H1 (cell line): ENCODE data around the gene HRH2. TPM values are rescaled to one million over a fixed set of nuclear protein-coding genes. Genes with fewer than 3 reads are reported as not detected.

Source experiments
- CTCF ChIA-PET: fragments of 300-600 bp; sonication (Branson Sonifier 250); formaldehyde crosslinking; loops from one replicate; lab custom pipeline; 2021; ENCODE audit not compliant: partially characterized antibody; lab: Charles Lee
- POLR2A ChIA-PET: fragments of 300-600 bp; sonication (Branson Sonifier 250); formaldehyde crosslinking; loops from one replicate; lab custom pipeline; 2021; ENCODE audit warnings: inconsistent platforms; ENCODE audit not compliant: partially characterized antibody; lab: Charles Lee
- DNase-seq, 2 experiments: peaks; one replicate each; pipeline versions ENCODE4 v3.0.0 to v3.0.0-alpha.2; 2010 to 2022; ENCODE audit warnings: low spot score in 2 of 2, low read depth in 1 of 2, mixed read lengths in 1 of 2
- FAIRE-seq: peaks from 2 replicates; lab custom pipeline; 2011; peaks lifted over from hg19 to GRCh38; lab: Jason Lieb, UNC
- H2AFZ ChIP-seq: 2 replicates; pipeline ENCODE4 v1.8.1; 2012; ENCODE audit warnings: low read length, inconsistent platforms
- H2AK5ac ChIP-seq: 2 replicates; pipeline ENCODE4 v1.6.1; 2013; ENCODE audit warnings: low read depth, low read length
- H2BK120ac ChIP-seq: replicated peaks from 2 replicates; pipeline ENCODE3; 2013; ENCODE audit warnings: low read depth, low read length, inconsistent platforms
- H2BK12ac ChIP-seq: 2 replicates; pipeline ENCODE4 v1.6.1; 2013; ENCODE audit warnings: low read depth, low read length
- H2BK15ac ChIP-seq: 2 replicates; pipeline ENCODE4 v1.6.1; 2013; ENCODE audit warnings: low read length
- H2BK20ac ChIP-seq: 2 replicates; pipeline ENCODE4 v1.6.1; 2013; ENCODE audit warnings: low read length
- H2BK5ac ChIP-seq: 2 replicates; pipeline ENCODE4 v1.6.1; 2013; ENCODE audit warnings: low read depth, low read length
- H3K14ac ChIP-seq: 2 replicates; pipeline ENCODE4 v1.6.1; 2013; ENCODE audit warnings: inconsistent platforms; ENCODE audit not compliant: insufficient read length
- H3K18ac ChIP-seq: 2 replicates; pipeline ENCODE4 v1.6.1; 2013; ENCODE audit warnings: low read length; ENCODE audit errors: extremely low read depth
- H3K23ac ChIP-seq: 2 replicates; pipeline ENCODE4 v1.6.1; 2013; ENCODE audit warnings: inconsistent platforms; ENCODE audit not compliant: insufficient read length
- H3K23me2 ChIP-seq: 2 replicates; pipeline ENCODE4 v1.6.1; 2013; ENCODE audit warnings: low read depth, low read length
- H3K27ac ChIP-seq: 2 replicates; pipeline ENCODE4 v1.6.1; 2011; ENCODE audit warnings: low read depth, low read length, inconsistent platforms
- H3K27me3 ChIP-seq, 4 experiments: replicated peaks in 1 of 4; 1 replicate in 1 of 4; 2 replicates in 3 of 4; pipeline versions ENCODE4 v1.6.1 to v1.8.1; 2011 to 2013; ENCODE audit warnings: low read length in 3 of 4, mild to moderate bottlenecking in 3 of 4, inconsistent platforms in 2 of 4, mixed read lengths in 2 of 4, moderate library complexity in 1 of 4; ENCODE audit not compliant: control insufficient read depth in 3 of 4, insufficient read depth in 3 of 4; ENCODE audit errors: extremely low read depth in 1 of 4
- H3K36me3 ChIP-seq, 4 experiments: 2 replicates each; pipeline versions ENCODE4 v1.6.1 to v1.8.1; 2011 to 2013; ENCODE audit warnings: mild to moderate bottlenecking in 4 of 4, low read length in 3 of 4, moderate library complexity in 2 of 4, control low read depth in 1 of 4, inconsistent platforms in 1 of 4; ENCODE audit not compliant: insufficient read depth in 4 of 4, control insufficient read depth in 2 of 4
- H3K4ac ChIP-seq: replicated peaks from 2 replicates; pipeline ENCODE3; 2013; ENCODE audit warnings: low read length, low read depth, mixed read lengths, inconsistent platforms; ENCODE audit not compliant: insufficient read length
- H3K4me1 ChIP-seq, 4 experiments: replicated peaks in 1 of 4; 1 replicate in 1 of 4; 2 replicates in 3 of 4; pipeline versions ENCODE4 v1.6.1 to v1.8.1; 2011 to 2013; ENCODE audit warnings: low read length in 3 of 4, inconsistent platforms in 2 of 4, mixed read lengths in 1 of 4; ENCODE audit not compliant: insufficient read depth in 4 of 4, control insufficient read depth in 3 of 4
- H3K4me2 ChIP-seq, 2 experiments: 2 replicates each; pipeline versions ENCODE4 v1.6.1 to v1.8.1; 2011 to 2013; ENCODE audit warnings: low read depth in 2 of 2, low read length in 2 of 2, control low read depth in 1 of 2, inconsistent platforms in 1 of 2, mild to moderate bottlenecking in 1 of 2; ENCODE audit not compliant: insufficient read depth in 1 of 2
- H3K4me3 ChIP-seq, 4 experiments: fragments of 200-600, 300-600 bp in 1 of 4; sonication (generic), shearing (Covaris generic), sonication (Bioruptor Twin) in 1 of 4; 2 replicates each; pipeline versions ENCODE4 v1.5.1 to v1.8.1; 2011 to 2016; ENCODE audit warnings: low read length in 4 of 4, low read depth in 3 of 4, control low read depth in 2 of 4, inconsistent platforms in 2 of 4, mild to moderate bottlenecking in 2 of 4, mixed read lengths in 1 of 4, moderate library complexity in 1 of 4; ENCODE audit not compliant: insufficient read depth in 2 of 4; ENCODE audit errors: extremely low read depth in 1 of 4
- H3K56ac ChIP-seq: replicated peaks from 2 replicates; pipeline ENCODE3; 2013; ENCODE audit warnings: low read depth, mild to moderate bottlenecking, mixed read lengths, low read length, inconsistent platforms; ENCODE audit not compliant: insufficient read length
- H3K79me1 ChIP-seq: 2 replicates; pipeline ENCODE4 v1.6.1; 2013; ENCODE audit warnings: low read depth, low read length, control low read depth
- H3K79me2 ChIP-seq, 2 experiments: 2 replicates each; pipeline versions ENCODE4 v1.6.1 to v1.8.1; 2012 to 2013; ENCODE audit warnings: low read length in 2 of 2, mild to moderate bottlenecking in 2 of 2, inconsistent platforms in 1 of 2; ENCODE audit not compliant: insufficient read depth in 2 of 2, control insufficient read depth in 1 of 2
- H3K9ac ChIP-seq, 4 experiments: replicated peaks in 1 of 4; 1 replicate in 1 of 4; 2 replicates in 3 of 4; pipeline versions ENCODE4 v1.6.1 to v1.8.1; 2011 to 2013; ENCODE audit warnings: low read depth in 3 of 4, low read length in 3 of 4, control low read depth in 2 of 4, mild to moderate bottlenecking in 2 of 4, moderate library complexity in 2 of 4, inconsistent platforms in 1 of 4; ENCODE audit errors: extremely low read depth in 1 of 4
- H3K9me3 ChIP-seq, 2 experiments: 2 replicates each; pipeline versions ENCODE4 v1.6.1 to v1.8.1; 2012 to 2013; ENCODE audit warnings: mild to moderate bottlenecking in 2 of 2, moderate library complexity in 2 of 2, control low read depth in 1 of 2, inconsistent platforms in 1 of 2, low read depth in 1 of 2, low read length in 1 of 2, mixed read lengths in 1 of 2; ENCODE audit not compliant: insufficient read depth in 2 of 2
- H4K20me1 ChIP-seq, 2 experiments: replicated peaks in 1 of 2; 2 replicates each; pipeline versions ENCODE3 to v1.8.1; 2011 to 2013; ENCODE audit warnings: inconsistent platforms in 2 of 2, low read length in 2 of 2, mild to moderate bottlenecking in 1 of 2; ENCODE audit not compliant: insufficient read depth in 2 of 2, control insufficient read depth in 1 of 2
- H4K5ac ChIP-seq: 2 replicates; pipeline ENCODE4 v1.6.1; 2013; ENCODE audit warnings: low read length, low read depth, mixed read lengths, inconsistent platforms; ENCODE audit not compliant: insufficient read length
- H4K8ac ChIP-seq: 2 replicates; pipeline ENCODE4 v1.8.0; 2013; ENCODE audit warnings: mild to moderate bottlenecking, moderate library complexity, low read length, inconsistent platforms; ENCODE audit not compliant: insufficient read depth; ENCODE audit errors: extremely low read depth
- H4K91ac ChIP-seq: replicated peaks from 2 replicates; pipeline ENCODE3; 2013; ENCODE audit warnings: low read length, mixed read lengths, inconsistent platforms; ENCODE audit not compliant: insufficient read length
- CBX8 ChIP-seq: fragments of 300-800, 300-1000 bp; sonication (generic); IDR thresholded peaks from 2 replicates; pipeline ENCODE4 v1.7.1; 2016; ENCODE audit warnings: low read depth, low read length, borderline replicate concordance
- CREB1 ChIP-seq: IDR thresholded peaks from 2 replicates; pipeline ENCODE4 v1.6.1; 2012; ENCODE audit warnings: inconsistent platforms
- HDAC6 ChIP-seq: IDR thresholded peaks from one replicate; pipeline ENCODE4 v1.7.1; 2012; ENCODE audit warnings: low read depth, mild to moderate bottlenecking, inconsistent platforms, low read length, moderate library complexity
- NANOG ChIP-seq: IDR thresholded peaks from 2 replicates; pipeline ENCODE4 v1.6.1; 2011; ENCODE audit warnings: low read length, low read depth, mild to moderate bottlenecking, inconsistent platforms; ENCODE audit not compliant: insufficient read depth, poor library complexity, severe bottlenecking
- RAD21 ChIP-seq, 2 experiments: IDR thresholded peaks in 1 of 2; conservative IDR thresholded peaks in 1 of 2; 2 replicates each; pipeline ENCODE4 v1.6.1; 2011; ENCODE audit warnings: low read depth in 2 of 2, low read length in 2 of 2, improper control_type of control experiment in 1 of 2, inconsistent platforms in 1 of 2, mild to moderate bottlenecking in 1 of 2, moderate library complexity in 1 of 2
- SAP30 ChIP-seq: fragments of 300-600 bp; sonication (generic); IDR thresholded peaks from 2 replicates; pipeline ENCODE4 v1.7.1; 2012; ENCODE audit warnings: low read length, moderate library complexity, mild to moderate bottlenecking, inconsistent platforms; ENCODE audit not compliant: insufficient read depth, insufficient replicate concordance
- TAF1 ChIP-seq: IDR thresholded peaks from 2 replicates; pipeline ENCODE4 v1.6.1; 2011; ENCODE audit warnings: mild to moderate bottlenecking, low read depth, low read length
- USF2 ChIP-seq: IDR thresholded peaks from 2 replicates; pipeline ENCODE4 v1.6.1; 2011; ENCODE audit warnings: low read length, improper control_type of control experiment
- YY1 ChIP-seq: IDR thresholded peaks from 2 replicates; pipeline ENCODE4 v1.6.1; 2011; ENCODE audit warnings: low read depth, mild to moderate bottlenecking, low read length
- WGBS, 2 experiments: shearing (Covaris generic) in 1 of 2; methylation state at CpG; one replicate each; pipeline versions ENCODE4 v1.1.6 to v1.1.7; 2013 to 2015; ENCODE audit warnings: low lambda C conversion rate in 2 of 2, mixed read lengths in 2 of 2, inconsistent platforms in 1 of 2, low coverage in 1 of 2, missing lambda C conversion rate in 1 of 2; ENCODE audit not compliant: insufficient replicate concordance in 2 of 2, insufficient coverage in 1 of 2, insufficient read length in 1 of 2; ENCODE audit errors: extremely low coverage in 1 of 2, missing lambda C conversion rate in 1 of 2; 5-methylcytosine and 5-hydroxymethylcytosine counted together
- polyA plus RNA-seq, 7 experiments: library from polyadenylated mRNA; depleted of rRNA in 3 of 7; stranded (reverse) in 5 of 7; unstranded in 2 of 7; fragments of >200 nt in 5 of 7; fragments of 200-250 nt in 2 of 7; gene quantifications; 1 replicate in 5 of 7; 2 replicates in 1 of 7; 4 replicates in 1 of 7; pipeline versions ENCODE4 v1.2.1 to v1.2.3, GENCODE V29; 2011 to 2013; ENCODE audit warnings: missing spikeins in 2 of 7, mixed read lengths in 2 of 7
- total RNA-seq: library from RNA; stranded (reverse); fragmentation: NEBNext Ultra II Directional; extraction: Animal tissue kit (Norgen Biotek cat#: 25700); gene quantifications from 2 replicates; pipeline ENCODE4 v1.2.1, GENCODE V29; 2021

HRH2 gene
- total and polyA plus RNA-seq, 2 of the 8 experiments (the other 6 are each of a cell fraction or from before 2014, with no cell fraction given): 7.8 to 8.1 TPM

DNA sequence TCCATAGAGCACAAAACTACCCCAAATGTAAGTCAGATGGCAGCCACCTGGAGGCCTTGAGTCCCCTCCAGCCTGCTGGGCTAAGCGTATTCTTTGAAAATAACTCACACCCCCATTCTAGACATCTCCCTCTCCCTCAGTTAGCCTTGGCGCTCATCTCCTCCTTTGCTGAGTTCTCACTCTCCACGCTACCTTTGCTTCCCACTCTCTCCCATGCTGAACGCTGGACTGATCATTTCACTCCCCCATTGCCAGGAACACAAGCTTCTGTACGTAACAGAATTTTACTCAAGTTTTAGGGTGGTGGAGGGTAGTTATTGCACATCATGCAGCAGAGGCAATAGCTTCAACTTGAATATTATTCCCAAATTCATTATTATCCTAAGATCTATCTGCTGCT, 47.5 kb upstream of the HRH2 start:
- Histone ChIP-seq H3K9me3 (peaks cover 11 to 12% of the 10 kb centered on the region in 2 experiments), H3K23me2 (no peaks in the 10 kb centered on the region), H2BK15ac (peak overlapping the region; percentile 36; the same call in 1 of the 2 replicates), H3K4me3 (no peak overlapping the region), H2BK120ac (no peak overlapping the region), H3K79me2 (no peaks in the 10 kb centered on the region), H2BK5ac (0 out of 2 replicates have a peak overlapping the region, but pooled peaks have one; percentile 11), H4K91ac (no peak overlapping the region), H3K9ac (no peak overlapping the region), H3K4me2 (no peak overlapping the region), H2AFZ (no peak overlapping the region), H3K4ac (no peak overlapping the region), H2AK5ac (no peak overlapping the region), H4K5ac (no peak overlapping the region), H3K27me3 (no peaks in the 10 kb centered on the region), H4K8ac (no peak overlapping the region), H3K27ac (no peak overlapping the region), H3K14ac (no peak overlapping the region), H3K36me3 (peaks cover 0 to 10% (median 4%) of the 10 kb centered on the region in 4 experiments; a peak in 2 of 8 replicates), H3K18ac (no peak overlapping the region), H3K23ac (no peak overlapping the region), H2BK20ac (peak overlapping the region; percentile 69; the same call in 1 of the 2 replicates), H3K56ac (no peak overlapping the region), H2BK12ac (peak overlapping the region; percentile 35; the same call in 1 of the 2 replicates), H3K4me1 (no peaks in the 10 kb centered on the region), H3K79me1 (no peaks in the 10 kb centered on the region), H4K20me1 (no peaks in the 10 kb centered on the region)
- CTCF ChIA-PET: interaction anchor here (0.6 to 3.4 kb wide), 5 partner anchors 23 to 687 kb away, joined by 3 to 17 read pairs (median 3); no protein-coding TSS in a partner anchor
- 95% methylated on average over 5 of the region's 5 CpGs; no CpG with 5 or more reads in 1 of the 2 experiments for WGBS, 2 experiments
- FAIRE-seq (no peak), DNase-seq (no peak)
- TF ChIP-seq USF2 (no peak), NANOG (no peak), HDAC6 (no peak), YY1 (no peak), CREB1 (no peak), CBX8 (no peak), SAP30 (no peak), TAF1 (no peak), RAD21 (IDR thresholded peaks at IDR 0.05 in 1 of 2, conservative IDR thresholded peaks at IDR 0.05 in 1 of 2; ENCODE audit: low read depth in 2 of 2, low read length in 2 of 2) (no peak)
- POLR2A ChIA-PET: no interaction called here
